ENCODE results near the gene NPM1. TPM values are rescaled to one million over a fixed set of nuclear protein-coding genes. Genes with fewer than 3 reads are reported as not detected.

NPM1 gene
- total and polyA plus RNA-seq, 2 donors (not counting 1 experiment from before 2014, with no cell fraction given): 158 to 920 TPM

DNA sequence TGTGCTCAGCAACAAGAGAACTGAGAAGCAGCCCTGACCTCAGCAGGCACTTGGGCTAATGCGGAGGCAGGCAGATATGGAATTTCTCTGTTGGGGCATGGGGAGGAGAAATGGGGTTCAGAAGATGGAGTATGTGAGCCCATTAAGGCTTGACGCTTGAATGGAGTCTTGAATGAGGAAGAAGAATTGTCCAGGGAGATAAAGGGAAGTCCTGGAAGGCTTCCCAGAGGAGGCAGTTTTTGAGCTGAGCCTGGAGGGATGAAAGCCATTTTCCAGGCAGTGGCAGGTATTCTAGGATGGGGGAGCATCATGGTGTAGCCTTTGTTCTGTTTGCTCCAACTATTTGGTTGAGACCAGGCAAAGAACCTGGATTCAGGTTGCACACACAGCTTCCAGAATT, 66.3 kb downstream of the NPM1 start:
- Mint-ChIP-seq H3K27ac (no peak overlapping the region), H3K27me3 (peaks cover 57% of the 10 kb centered on the region)

DNA sequence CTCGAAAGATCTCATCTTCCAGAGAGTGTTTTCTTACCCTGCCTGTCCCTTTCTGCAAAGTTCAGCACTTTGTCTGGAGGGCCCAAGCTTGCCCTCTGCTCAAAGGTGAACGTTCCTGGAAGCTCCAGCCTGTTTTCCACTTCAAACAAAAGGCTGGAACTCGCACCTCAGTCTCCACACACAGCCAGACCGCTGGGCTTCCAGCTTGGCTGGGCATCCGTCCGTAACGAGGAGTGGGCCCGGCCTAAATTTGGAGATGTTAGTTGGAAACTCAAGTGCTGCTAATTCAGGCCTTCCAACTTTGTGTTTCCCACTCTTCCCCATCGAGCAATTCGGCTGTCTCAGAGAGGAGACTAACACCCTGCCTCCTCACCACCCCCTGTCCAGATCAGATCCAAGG, 66.9 kb downstream of the NPM1 start:
- Histone ChIP-seq H3K27me3 (replicated peaks in 1 of 4; ENCODE audit: control extremely low read depth in 1 of 4, control insufficient read depth in 3 of 4, insufficient read depth in 4 of 4, low read length in 3 of 4) (peaks cover 0 to 18% (median 5%) of the 10 kb centered on the region in 4 experiments), H3K79me2 (ENCODE audit: control insufficient read depth, insufficient read depth, low read length) (no peaks in the 10 kb centered on the region), H3K27ac (ENCODE audit: low read length in 2 of 2) (no peak overlapping the region), H3K36me3 (replicated peaks in 1 of 2; ENCODE audit: control extremely low read depth in 1 of 2, control insufficient read depth in 1 of 2, extremely low read depth in 1 of 2, insufficient read depth in 2 of 2, low read length in 1 of 2) (no peaks in the 10 kb centered on the region), H2AFZ (ENCODE audit: insufficient read depth, low read depth, low read length, poor library complexity, severe bottlenecking) (no peak overlapping the region), H3K4me2 (replicated peaks; ENCODE audit: low read depth, low read length, poor library complexity, severe bottlenecking) (no peak overlapping the region), H3K4me1 (ENCODE audit: control insufficient read depth in 2 of 2, insufficient read depth in 2 of 2, low read length in 2 of 2) (no peaks in the 10 kb centered on the region), H3K9ac (ENCODE audit: low read length) (no peak overlapping the region), H3K4me3 (ENCODE audit: control extremely low read depth in 1 of 5, extremely low read depth in 1 of 5, insufficient read depth in 1 of 5, low read depth in 2 of 5, low read length in 4 of 5) (no peak overlapping the region), H4K20me1 (ENCODE audit: control insufficient read depth, insufficient read depth, low read length, poor library complexity, severe bottlenecking) (no peaks in the 10 kb centered on the region), H3K9me3 (ENCODE audit: control extremely low read depth in 1 of 3, control insufficient read depth in 2 of 3, insufficient read depth in 1 of 3, low read length in 2 of 3) (peaks cover 0 to 3% (median 0%) of the 10 kb centered on the region in 3 donors)
- Mint-ChIP-seq H3K4me3 (no peak overlapping the region), H3K4me1 (peaks cover 7% of the 10 kb centered on the region), H3K27me3 (peaks cover 57% of the 10 kb centered on the region), H3K9me3 (ENCODE audit: insufficient read depth) (no peaks in the 10 kb centered on the region), H3K27ac (no peak overlapping the region)
- intact Hi-C loops (cut with micrococcal nuclease): no loop called here
- DNase-seq (no peak), ATAC-seq (ENCODE audit: low read depth) (no peak)
- 79% methylated on average over 4 of the region's 10 CpGs for WGBS (ENCODE audit: insufficient coverage)
- POLR2A ChIA-PET: no interaction called here
- TF ChIP-seq, protein P1, sequence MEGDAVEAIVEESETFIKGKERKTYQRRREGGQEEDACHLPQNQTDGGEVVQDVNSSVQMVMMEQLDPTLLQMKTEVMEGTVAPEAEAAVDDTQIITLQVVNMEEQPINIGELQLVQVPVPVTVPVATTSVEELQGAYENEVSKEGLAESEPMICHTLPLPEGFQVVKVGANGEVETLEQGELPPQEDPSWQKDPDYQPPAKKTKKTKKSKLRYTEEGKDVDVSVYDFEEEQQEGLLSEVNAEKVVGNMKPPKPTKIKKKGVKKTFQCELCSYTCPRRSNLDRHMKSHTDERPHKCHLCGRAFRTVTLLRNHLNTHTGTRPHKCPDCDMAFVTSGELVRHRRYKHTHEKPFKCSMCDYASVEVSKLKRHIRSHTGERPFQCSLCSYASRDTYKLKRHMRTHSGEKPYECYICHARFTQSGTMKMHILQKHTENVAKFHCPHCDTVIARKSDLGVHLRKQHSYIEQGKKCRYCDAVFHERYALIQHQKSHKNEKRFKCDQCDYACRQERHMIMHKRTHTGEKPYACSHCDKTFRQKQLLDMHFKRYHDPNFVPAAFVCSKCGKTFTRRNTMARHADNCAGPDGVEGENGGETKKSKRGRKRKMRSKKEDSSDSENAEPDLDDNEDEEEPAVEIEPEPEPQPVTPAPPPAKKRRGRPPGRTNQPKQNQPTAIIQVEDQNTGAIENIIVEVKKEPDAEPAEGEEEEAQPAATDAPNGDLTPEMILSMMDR (IDR thresholded peaks at IDR 0.05): no peak
- TF ChIP-seq EZH2 (IDR thresholded peaks at IDR 0.05; ENCODE audit: borderline replicate concordance, insufficient read depth, low read depth, low read length, poor library complexity, severe bottlenecking): no peak
- CTCF ChIA-PET: no interaction called here

More for the DNA sequence above, 66.3 kb downstream of the NPM1 start:
- no peak for ATAC-seq (ENCODE audit: low read depth)
- CTCF ChIA-PET: interaction anchor here (0.9 kb wide), 1 partner anchor 8 kb away, joined by 3 read pairs; no protein-coding TSS in a partner anchor
- Histone ChIP-seq H3K36me3 (replicated peaks in 1 of 2; ENCODE audit: control extremely low read depth in 1 of 2, control insufficient read depth in 1 of 2, extremely low read depth in 1 of 2, insufficient read depth in 2 of 2, low read length in 1 of 2) (no peaks in the 10 kb centered on the region), H3K4me1 (ENCODE audit: control insufficient read depth in 2 of 2, insufficient read depth in 2 of 2, low read length in 2 of 2) (no peaks in the 10 kb centered on the region), H3K4me2 (replicated peaks; ENCODE audit: low read depth, low read length, poor library complexity, severe bottlenecking) (no peak overlapping the region), H3K27me3 (replicated peaks in 1 of 4; ENCODE audit: control extremely low read depth in 1 of 4, control insufficient read depth in 3 of 4, insufficient read depth in 4 of 4, low read length in 3 of 4) (peaks cover 0 to 19% (median 5%) of the 10 kb centered on the region in 4 experiments), H3K27ac (ENCODE audit: low read length in 2 of 2) (no peak overlapping the region), H4K20me1 (ENCODE audit: control insufficient read depth, insufficient read depth, low read length, poor library complexity, severe bottlenecking) (no peaks in the 10 kb centered on the region), H2AFZ (ENCODE audit: insufficient read depth, low read depth, low read length, poor library complexity, severe bottlenecking) (no peak overlapping the region), H3K4me3 (ENCODE audit: control extremely low read depth in 1 of 5, extremely low read depth in 1 of 5, insufficient read depth in 1 of 5, low read depth in 2 of 5, low read length in 4 of 5) (no peak overlapping the region), H3K9me3 (ENCODE audit: control extremely low read depth in 1 of 3, control insufficient read depth in 2 of 3, insufficient read depth in 1 of 3, low read length in 2 of 3) (peaks cover 0 to 3% (median 0%) of the 10 kb centered on the region in 3 donors), H3K9ac (ENCODE audit: low read length) (no peak overlapping the region), H3K79me2 (ENCODE audit: control insufficient read depth, insufficient read depth, low read length) (no peaks in the 10 kb centered on the region)
- Mint-ChIP-seq H3K4me1 (peaks cover 7% of the 10 kb centered on the region), H3K9me3 (ENCODE audit: insufficient read depth) (no peaks in the 10 kb centered on the region), H3K4me3 (no peak overlapping the region)
- DNase-seq: no peak
- intact Hi-C loops (cut with micrococcal nuclease): no loop called here
- TF ChIP-seq, protein P1 (IDR thresholded peaks at IDR 0.05): no peak
- TF ChIP-seq EZH2 (IDR thresholded peaks at IDR 0.05; ENCODE audit: borderline replicate concordance, insufficient read depth, low read depth, low read length, poor library complexity, severe bottlenecking): no peak
- POLR2A ChIA-PET: no interaction called here
- 91% methylated on average over 2 of the region's 2 CpGs for WGBS (ENCODE audit: insufficient coverage)

Measured in B cell (primary cell).